ENCODE data around the gene KCTD5. TPM values are rescaled to one million over a fixed set of nuclear protein-coding genes. Genes with fewer than 3 reads are reported as not detected.
A peak's percentile ranks its signal among the peaks of the same experiment; 100 is the strongest.

KCTD5 gene
- total RNA-seq, 1 donor from 2014 or later, result 18.5 TPM

DNA sequence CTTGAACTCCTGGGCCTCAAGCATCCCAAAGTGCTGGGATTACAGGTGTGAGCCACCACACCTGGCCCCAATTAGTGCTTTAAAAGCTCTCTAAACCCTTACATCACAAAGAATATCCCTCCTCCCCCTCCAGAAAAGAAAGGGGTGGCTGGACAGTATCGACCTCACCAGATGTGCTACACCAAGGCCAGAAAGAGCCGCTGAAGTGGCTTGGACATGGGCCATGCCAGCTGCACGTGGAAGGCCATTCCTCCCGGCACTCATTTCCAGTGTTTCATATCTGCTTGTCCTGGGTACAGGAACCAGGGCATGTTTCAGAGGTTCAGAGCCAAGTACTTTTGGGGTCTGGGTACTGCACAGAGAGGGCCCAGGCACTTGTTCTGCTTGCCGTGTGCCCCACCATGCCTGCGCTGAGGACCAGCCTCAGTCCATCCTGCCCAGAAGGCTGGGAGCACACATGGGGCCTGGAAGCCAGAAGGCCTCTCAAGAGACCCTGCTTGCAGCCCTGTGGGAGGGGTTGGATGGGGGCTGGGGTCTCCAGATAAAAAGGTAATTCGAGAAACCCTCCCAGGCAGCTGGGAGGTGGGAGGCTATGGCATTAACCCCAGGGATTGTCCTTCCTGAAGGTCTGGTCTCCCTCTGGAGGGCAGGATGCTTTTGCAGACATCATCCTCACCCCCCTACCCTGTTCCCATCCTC is 66.6 kb downstream of the KCTD5 start:
- DNase-seq (ENCODE audit: low spot score), result no peak

DNA sequence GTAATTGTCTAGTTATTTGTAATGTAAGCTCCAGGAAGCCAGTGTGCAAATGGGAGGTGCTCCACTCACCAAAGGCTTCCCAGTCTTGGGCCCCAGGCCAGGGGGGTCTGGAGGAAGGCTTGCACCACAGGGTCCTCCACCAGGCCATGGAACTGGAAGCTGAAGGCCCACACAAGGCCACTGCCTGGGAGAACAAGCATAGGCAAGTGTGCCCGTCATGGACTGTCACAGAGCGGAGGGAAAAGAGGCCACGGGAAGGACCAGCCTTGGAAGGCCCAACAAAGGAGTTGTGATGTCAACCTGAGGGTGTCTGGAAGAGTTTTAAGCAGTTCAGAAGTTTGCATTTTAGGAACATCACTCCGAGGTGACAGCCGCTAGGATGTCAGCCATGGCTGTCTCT is 67.2 kb downstream of the KCTD5 start:
- DNase-seq (ENCODE audit: low spot score), result no peak

DNA sequence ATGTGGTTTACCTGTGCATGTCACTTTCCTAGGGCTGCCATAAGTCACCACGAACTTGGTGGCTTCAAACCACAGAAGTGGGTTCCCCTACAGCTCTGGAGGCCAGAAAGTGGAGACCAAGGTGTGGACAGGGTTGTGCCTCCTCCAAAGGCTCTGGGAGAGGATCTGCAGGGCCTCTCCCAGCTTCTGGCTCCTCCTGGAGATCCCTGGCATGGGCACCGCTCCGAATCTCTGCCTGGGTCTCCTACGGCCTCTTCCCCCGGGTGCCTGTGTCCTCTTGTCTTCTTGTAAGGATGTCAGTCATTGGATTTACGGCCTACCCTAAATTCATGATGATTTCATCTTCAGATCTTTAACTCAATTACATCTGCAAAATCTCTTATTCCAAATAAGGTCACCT is 67.6 kb downstream of the KCTD5 start:
- no peak for DNase-seq (ENCODE audit: low spot score)

DNA sequence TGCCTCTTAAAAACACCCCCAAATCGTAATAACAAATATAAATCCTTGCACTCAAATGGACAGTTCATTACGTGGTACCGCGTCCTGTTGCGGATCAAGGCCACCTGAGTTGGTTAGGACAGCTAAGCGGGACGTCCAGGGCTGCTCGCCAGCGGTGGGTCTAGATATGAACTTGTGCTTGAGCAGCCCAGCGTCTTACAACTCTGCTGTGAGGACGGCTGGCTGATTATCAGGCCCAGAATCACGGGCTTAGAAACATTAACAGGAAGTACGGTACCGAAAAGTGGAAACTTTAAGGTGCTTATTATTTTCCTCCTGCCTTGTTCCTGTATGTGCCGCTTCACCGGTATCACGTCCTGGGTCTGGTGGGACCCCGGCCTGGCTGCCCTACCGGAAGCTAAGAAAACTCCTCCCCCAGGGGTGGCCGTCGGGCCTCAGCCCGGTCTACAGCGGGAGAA is 69.3 kb downstream of the KCTD5 start:
- no peak for DNase-seq (ENCODE audit: low spot score)

DNA sequence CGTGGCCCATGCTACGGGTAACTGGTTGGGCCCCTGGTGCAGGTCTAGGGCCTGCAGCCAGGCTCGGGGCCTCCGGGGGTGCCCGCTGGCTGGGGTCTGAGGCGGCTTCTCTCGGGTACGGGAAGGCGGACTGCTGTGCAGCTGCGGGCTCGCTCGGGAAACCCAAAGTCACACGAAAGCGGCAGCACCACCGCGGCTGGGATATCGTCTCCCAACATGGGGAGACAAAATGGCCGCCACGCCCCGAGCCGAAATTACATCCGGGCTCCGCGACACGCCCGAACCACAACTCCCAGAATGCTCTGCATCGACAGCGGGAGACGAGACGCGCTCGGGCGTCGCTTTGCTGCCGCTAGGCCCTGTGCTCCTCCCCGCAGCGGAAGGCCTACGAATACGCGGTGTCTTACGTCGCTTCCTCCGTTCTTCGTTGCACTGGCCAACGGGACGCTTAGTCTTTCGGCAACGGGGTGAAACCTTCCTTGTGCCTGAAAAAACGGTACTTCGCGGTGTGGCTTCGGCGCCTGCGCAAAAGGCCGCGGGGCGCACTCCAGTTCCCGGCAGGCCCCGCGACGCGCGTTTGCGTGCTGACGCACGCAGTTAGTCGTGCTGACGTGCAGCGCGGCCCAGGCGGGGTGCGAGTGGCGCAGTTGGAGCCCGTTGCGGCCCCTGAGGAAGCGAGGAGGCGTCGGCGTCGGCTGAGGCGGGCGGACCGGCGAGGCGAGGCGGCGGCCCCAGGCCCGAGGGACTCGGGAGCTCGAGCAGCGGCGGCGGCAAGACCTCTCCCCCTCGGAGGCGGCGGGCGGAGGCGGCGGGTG is 69.9 kb downstream of the KCTD5 start, which contains the start of gene SRRM2:
TSS of gene SRRM2 (plus strand) at position 604 of the 815 bp plus-strand sequence. CDS start 3,727 bp downstream, outside the sequence.
- DNase-seq (ENCODE audit: low spot score), result peak; percentile 98

DNA sequence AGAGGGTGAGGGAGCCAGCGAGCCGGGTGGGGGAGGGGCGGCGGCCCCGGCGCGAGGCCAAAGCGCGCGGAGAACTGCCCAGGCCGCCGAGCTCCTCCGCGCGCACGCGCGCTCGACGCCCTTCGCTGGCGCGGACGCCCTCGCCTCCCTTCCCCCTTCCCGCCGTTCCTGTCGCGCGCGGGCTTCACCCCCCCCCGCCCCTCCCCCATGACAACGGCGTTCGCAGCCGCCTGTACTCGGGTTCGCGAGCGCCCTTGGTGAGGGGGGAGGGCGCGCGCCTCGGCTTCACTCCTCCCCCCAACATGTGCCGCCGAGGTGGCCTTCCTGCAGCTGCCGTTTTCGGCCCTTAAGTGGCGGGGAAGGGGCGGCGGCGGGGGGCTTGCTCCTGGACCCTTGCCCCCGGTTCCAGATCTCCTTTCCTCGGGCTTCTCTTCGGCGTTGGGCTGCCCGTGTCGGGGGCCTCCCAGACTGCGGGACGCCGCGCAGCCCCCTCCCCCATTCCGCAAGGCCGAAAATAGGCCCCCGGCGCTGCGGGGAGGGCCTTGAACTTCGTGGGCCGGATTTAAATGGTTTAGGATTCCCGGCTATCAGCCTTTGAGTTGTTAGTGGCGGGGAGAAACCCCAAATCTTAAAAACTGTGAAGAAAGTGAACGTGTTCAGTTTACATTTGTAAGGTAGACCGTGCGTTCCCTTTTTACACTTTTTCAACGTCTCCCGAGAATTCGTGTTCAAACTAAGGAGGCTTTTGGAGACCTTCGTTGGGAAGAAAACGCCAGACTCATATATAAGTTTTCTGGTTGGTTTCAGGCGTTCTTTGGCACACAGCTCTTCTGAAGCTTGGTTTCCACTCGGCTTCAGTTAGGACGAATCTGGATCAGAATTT is 70.8 kb downstream of the KCTD5 start:
- DNase-seq (ENCODE audit: low spot score), result peak; percentile 94

DNA sequence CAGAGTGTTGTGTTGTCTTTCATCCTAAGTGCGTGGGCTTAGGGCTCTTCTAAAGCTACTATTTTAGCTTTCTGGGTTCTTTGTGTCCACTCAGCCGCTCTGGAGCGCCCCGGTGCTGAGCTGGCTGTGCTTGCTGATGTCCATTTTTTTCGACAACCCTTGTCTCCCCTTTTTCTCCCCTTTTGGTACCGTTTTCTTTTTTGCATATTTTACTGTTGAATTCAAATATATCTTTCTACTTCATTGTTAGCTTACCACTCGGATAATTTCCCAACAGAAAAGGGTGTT is 71.4 kb downstream of the KCTD5 start:
- DNase-seq (ENCODE audit: low spot score), result no peak

DNA sequence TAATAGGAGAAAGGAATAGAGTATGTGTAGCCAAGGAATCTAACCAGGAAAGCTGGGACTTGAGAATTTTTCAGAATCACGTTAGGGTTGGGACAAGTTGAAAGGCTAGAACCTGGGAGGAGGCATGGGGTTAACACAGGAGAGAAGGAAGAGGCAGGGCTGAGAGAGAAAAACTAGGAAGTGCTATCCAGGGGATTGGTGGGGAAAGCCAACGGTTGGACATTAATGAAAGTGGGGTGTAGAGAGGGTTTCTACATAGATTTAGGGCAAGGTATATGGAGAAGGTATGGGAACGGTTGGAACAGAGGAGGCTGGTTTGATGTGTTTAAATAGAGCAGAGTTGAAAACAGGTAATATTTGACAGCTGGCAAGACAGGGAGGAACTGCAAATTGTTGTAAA is 72.8 kb downstream of the KCTD5 start:
- no peak for DNase-seq (ENCODE audit: low spot score)

DNA sequence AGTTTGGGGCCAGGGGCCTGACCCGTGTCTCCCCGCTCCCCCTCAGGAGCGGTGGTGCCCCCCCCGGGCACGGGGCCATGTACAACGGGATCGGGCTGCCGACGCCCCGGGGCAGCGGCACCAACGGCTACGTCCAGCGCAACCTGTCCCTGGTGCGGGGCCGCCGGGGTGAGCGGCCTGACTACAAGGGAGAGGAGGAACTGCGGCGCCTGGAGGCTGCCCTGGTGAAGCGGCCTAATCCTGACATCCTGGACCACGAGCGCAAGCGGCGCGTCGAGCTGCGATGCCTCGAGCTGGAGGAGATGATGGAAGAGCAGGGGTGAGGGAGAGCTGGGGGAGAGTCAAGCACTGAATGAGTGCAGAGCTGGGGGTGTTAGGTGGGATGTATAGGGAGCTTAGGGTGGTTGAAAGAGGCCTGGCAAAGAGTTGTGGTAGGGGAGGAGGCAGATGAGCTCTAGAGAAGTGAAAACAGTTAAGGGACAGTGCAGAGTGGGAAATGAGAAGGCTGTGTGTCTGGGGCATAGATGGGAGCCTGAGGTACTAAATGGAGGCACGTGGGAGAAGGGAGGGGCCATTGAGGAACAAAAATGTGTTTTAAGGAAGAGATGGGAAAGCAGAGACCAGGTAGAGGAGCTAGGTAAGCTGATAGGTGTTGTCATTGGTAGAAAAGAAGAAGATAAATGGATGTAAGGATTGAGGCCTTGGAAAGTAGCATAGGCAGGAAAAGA is 74.1 kb downstream of the KCTD5 start:
- DNase-seq (ENCODE audit: low spot score), result no peak

DNA sequence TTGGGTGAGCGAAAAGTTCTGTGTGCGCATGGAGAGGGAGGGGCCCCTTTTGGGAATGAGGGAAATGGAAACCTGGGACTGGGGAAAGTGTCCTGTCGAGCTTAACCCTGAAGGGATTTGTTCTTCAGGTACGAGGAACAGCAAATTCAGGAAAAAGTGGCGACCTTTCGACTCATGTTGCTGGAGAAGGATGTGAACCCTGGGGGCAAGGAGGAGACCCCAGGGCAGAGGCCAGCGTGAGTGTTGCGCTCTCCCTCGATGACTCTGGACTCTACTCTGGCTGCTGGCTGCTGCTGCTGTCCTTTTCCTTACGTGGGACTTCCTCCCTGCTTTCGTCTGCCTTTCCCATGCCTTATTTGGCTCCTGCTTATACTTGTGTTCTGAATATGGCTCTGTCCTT is 75.0 kb downstream of the KCTD5 start:
- no peak for DNase-seq (ENCODE audit: low spot score)

Other genes starting within 250 kb of the KCTD5 start
- not detected for gene TEDC2, start 222.4 kb upstream of the KCTD5 start, total RNA-seq
- gene NTN3, start 211.2 kb upstream of the KCTD5 start, total RNA-seq, result not detected
- gene TBC1D24, start 207.4 kb upstream of the KCTD5 start, total RNA-seq, result 24.9 TPM
- 203 TPM for gene ATP6V0C, start 168.6 kb upstream of the KCTD5 start, total RNA-seq
- gene AMDHD2, start 162.2 kb upstream of the KCTD5 start, total RNA-seq, result 45.3 TPM
- not detected for gene CEMP1, start 151.1 kb upstream of the KCTD5 start, total RNA-seq
- gene PDPK1, start 144.5 kb upstream of the KCTD5 start, total RNA-seq, result 43.0 TPM
- gene PRSS27, start 37.7 kb downstream of the KCTD5 start, total RNA-seq, result 0.48 TPM
- 505 TPM for gene SRRM2, start 70.1 kb downstream of the KCTD5 start, total RNA-seq
- gene ELOB, start 94.8 kb downstream of the KCTD5 start, total RNA-seq, result 212 TPM
- gene PRSS33, start 105.0 kb downstream of the KCTD5 start, total RNA-seq, result not detected
- not detected for gene PRSS41, start 115.9 kb downstream of the KCTD5 start, total RNA-seq
- gene PRSS21, start 134.7 kb downstream of the KCTD5 start, total RNA-seq, result not detected
- not detected for gene ZG16B, start 147.8 kb downstream of the KCTD5 start, total RNA-seq
- not detected for gene PRSS22, start 175.6 kb downstream of the KCTD5 start, total RNA-seq
- gene FLYWCH2, start 200.7 kb downstream of the KCTD5 start, total RNA-seq, result 21.5 TPM
- gene FLYWCH1, start 229.4 kb downstream of the KCTD5 start, total RNA-seq, result 32.0 TPM

All from mesenteric fat pad (tissue), 1 donor.